ENCODE measurements around the gene SLC25A45.

- TF ChIP-seq CTCF (IDR thresholded peaks at IDR 0.05) (no peak), POLR2A (IDR thresholded peaks at IDR 0.05) (no peak)
Observed at GRCh38 chr11:65366340-65366773, 16.1 kb downstream of the SLC25A45 start.
